ENCODE measurements around the gene COL23A1. TPM values are rescaled to one million over a fixed set of nuclear protein-coding genes. Genes with fewer than 3 reads are reported as not detected.

Gene COL23A1
- total RNA-seq, 1 experiment from 2014 or later, result 15.0 TPM

GRCh38 chr5:178223196-178223773 is 366.9 kb downstream of the COL23A1 start (continued):
- TF ChIP-seq JAZF1 (CRISPR knock-in tag; IDR thresholded peaks at IDR 0.05), result no peak
- TF ChIP-seq ATF1 (CRISPR knock-in tag; IDR thresholded peaks at IDR 0.05), result no peak
- no peak for TF ChIP-seq E2F5 (CRISPR knock-in tag; IDR thresholded peaks at IDR 0.05)
- no peak for TF ChIP-seq NR2C2 (CRISPR knock-in tag; IDR thresholded peaks at IDR 0.05)
- no peak for TF ChIP-seq ZNF281 (CRISPR knock-in tag; IDR thresholded peaks at IDR 0.05)
- no peak for TF ChIP-seq SMAD4 (CRISPR knock-in tag; IDR thresholded peaks at IDR 0.05)

- no peak for DNase-seq (ENCODE audit: low spot score)
- H3K4me3 Mint-ChIP-seq, result no peak overlapping the region
- H3K36me3 Mint-ChIP-seq, result peaks cover 41% of the 10 kb centered on the region
- H3K27ac Mint-ChIP-seq, result no peak overlapping the region
- peaks cover 18% of the 10 kb centered on the region for H3K4me1 Mint-ChIP-seq
- no peak for ATAC-seq
- no peak for TF ChIP-seq MXD4 (CRISPR knock-in tag; IDR thresholded peaks at IDR 0.05; ENCODE audit: borderline replicate concordance)
- no peak for TF ChIP-seq TEAD1 (CRISPR knock-in tag; IDR thresholded peaks at IDR 0.05)
- TF ChIP-seq ZNF396 (CRISPR knock-in tag; IDR thresholded peaks at IDR 0.05; ENCODE audit: borderline replicate concordance), result no peak
- TF ChIP-seq ZSCAN18 (CRISPR knock-in tag; IDR thresholded peaks at IDR 0.05), result no peak
- TF ChIP-seq HMGA2 (CRISPR knock-in tag; IDR thresholded peaks at IDR 0.05), result no peak
- TF ChIP-seq SMAD4 (CRISPR knock-in tag; IDR thresholded peaks at IDR 0.05), result no peak
- TF ChIP-seq ZNF512 (CRISPR knock-in tag; IDR thresholded peaks at IDR 0.05; ENCODE audit: borderline replicate concordance), result no peak
- TF ChIP-seq GRHL2 (CRISPR knock-in tag; IDR thresholded peaks at IDR 0.05; ENCODE audit: insufficient replicate concordance, severe bottlenecking), result no peak
- TF ChIP-seq ZNF423 (CRISPR knock-in tag; IDR thresholded peaks at IDR 0.05), result no peak
- no peak for TF ChIP-seq NR3C1 (CRISPR knock-in tag; conservative IDR thresholded peaks at IDR 0.05; ENCODE audit: low read depth)
- H3K9me3 Mint-ChIP-seq, result peaks cover 3% of the 10 kb centered on the region
- ChIA-PET POLR2A (no interaction called here), CTCF (no interaction called here)
- H3K27me3 Mint-ChIP-seq (ENCODE audit: low read depth), result 0 out of 2 replicates have a peak, but pooled peaks cover 2% of the 10 kb centered on the region
Observed at GRCh38 chr5:178222292-178222691, 367.9 kb downstream of the COL23A1 start.

- DNase-seq (ENCODE audit: low spot score), result no peak
- ChIA-PET POLR2A (no interaction called here), CTCF (no interaction called here)
- Mint-ChIP-seq H3K27me3 (ENCODE audit: low read depth) (0 out of 2 replicates have a peak, but pooled peaks cover 2% of the 10 kb centered on the region), H3K9me3 (no peaks in the 10 kb centered on the region; the same call in 1 of the 2 replicates), H3K4me3 (no peak overlapping the region), H3K27ac (no peak overlapping the region), H3K36me3 (peaks cover 37% of the 10 kb centered on the region), H3K4me1 (peaks cover 18% of the 10 kb centered on the region)
- ATAC-seq, result no peak
- TF ChIP-seq ZBTB21 (CRISPR knock-in tag; IDR thresholded peaks at IDR 0.05; ENCODE audit: borderline replicate concordance) (no peak), ELF4 (CRISPR knock-in tag; IDR thresholded peaks at IDR 0.05; ENCODE audit: low read depth) (no peak), RORB (CRISPR knock-in tag; IDR thresholded peaks at IDR 0.05) (no peak), TCF7 (CRISPR knock-in tag; IDR thresholded peaks at IDR 0.05; ENCODE audit: low read depth) (no peak), USF1 (CRISPR knock-in tag; IDR thresholded peaks at IDR 0.05) (no peak), E2F1 (CRISPR knock-in tag; IDR thresholded peaks at IDR 0.05) (no peak), SMAD4 (CRISPR knock-in tag; IDR thresholded peaks at IDR 0.05) (no peak), GRHL2 (CRISPR knock-in tag; IDR thresholded peaks at IDR 0.05; ENCODE audit: insufficient replicate concordance, severe bottlenecking) (no peak), MYBL2 (CRISPR knock-in tag; IDR thresholded peaks at IDR 0.05) (no peak), NR1H2 (CRISPR knock-in tag; IDR thresholded peaks at IDR 0.05) (no peak), FOXJ3 (CRISPR knock-in tag; IDR thresholded peaks at IDR 0.05; ENCODE audit: borderline replicate concordance) (no peak), PRRX2 (CRISPR knock-in tag; IDR thresholded peaks at IDR 0.05) (no peak), SMAD3 (CRISPR knock-in tag; IDR thresholded peaks at IDR 0.05; ENCODE audit: borderline replicate concordance) (no peak), NR2C2 (CRISPR knock-in tag; IDR thresholded peaks at IDR 0.05) (no peak)
Observed at GRCh38 chr5:178221853-178222252, 368.3 kb downstream of the COL23A1 start.
